ENCODE results near the gene ARSG. TPM values are rescaled to one million over a fixed set of nuclear protein-coding genes. Genes with fewer than 3 reads are reported as not detected.

ARSG gene
- total RNA-seq, 1 donor from 2014 or later = 1.5 TPM

DNA sequence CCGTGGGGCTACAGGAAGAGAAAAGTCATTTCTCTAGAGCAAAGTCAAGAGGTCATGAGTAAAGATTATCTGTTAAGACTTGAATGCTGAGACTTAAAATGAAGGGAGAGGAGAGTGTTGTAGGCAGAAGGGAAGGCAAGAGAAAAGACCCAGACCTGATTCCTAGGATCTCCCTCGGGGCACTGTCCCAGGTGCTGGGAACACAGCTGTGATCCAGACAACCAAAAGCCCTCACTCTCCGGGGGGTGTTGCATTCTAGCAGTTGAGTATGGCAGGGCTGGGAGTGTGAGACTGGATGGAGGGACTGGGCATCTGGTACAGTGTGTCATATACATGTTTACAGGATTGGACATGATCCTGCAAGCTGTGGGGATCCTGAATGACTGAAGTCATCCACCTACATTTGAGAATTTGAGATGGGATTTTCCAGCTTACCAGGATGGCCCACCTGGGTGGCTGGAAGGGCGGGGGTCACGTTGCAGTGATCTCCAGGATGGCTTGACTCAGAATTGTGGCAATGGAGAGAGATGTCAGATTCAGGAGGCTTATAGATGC, 29.1 kb downstream of the ARSG start:
- no peak overlapping the region for H3K4me3 ChIP-seq (ENCODE audit: low read depth, low read length)
- TF ChIP-seq CTCF (conservative IDR thresholded peaks at IDR 0.05; ENCODE audit: low read depth, low read length) = no peak
- no peak for DNase-seq (ENCODE audit: low read depth)

DNA sequence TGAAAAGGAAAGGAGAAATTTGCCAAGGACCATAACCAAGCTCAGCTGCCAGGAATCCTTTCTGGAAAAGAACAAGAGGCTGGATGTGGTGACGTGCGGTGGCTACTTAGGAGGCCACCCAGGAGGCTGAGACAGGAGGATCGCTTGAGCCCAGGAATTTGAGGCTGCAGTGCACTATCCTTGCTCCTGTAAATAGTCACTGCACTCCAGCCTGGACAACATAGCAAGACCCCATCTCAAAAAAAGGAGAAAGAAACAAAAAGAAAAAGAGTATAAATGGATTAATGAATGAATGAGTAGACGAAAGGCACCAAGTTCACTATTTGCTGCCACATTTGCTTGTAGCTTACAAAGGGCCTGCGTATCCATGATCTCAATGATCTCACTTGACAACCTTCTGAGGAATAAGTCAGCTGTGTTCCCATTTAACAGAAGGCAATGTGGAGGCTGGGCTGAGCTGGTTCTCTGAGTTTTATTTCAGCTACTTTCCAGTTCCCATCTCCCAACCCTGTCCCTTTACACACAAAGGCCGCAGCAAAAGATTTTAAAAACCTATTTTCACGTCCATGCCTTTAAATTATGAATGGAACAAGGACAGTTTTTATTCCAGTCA, 29.8 kb downstream of the ARSG start:
- H3K4me3 ChIP-seq (ENCODE audit: low read depth, low read length) = no peak overlapping the region
- TF ChIP-seq CTCF (conservative IDR thresholded peaks at IDR 0.05; ENCODE audit: low read depth, low read length) = no peak
- no peak for DNase-seq (ENCODE audit: low read depth)

DNA sequence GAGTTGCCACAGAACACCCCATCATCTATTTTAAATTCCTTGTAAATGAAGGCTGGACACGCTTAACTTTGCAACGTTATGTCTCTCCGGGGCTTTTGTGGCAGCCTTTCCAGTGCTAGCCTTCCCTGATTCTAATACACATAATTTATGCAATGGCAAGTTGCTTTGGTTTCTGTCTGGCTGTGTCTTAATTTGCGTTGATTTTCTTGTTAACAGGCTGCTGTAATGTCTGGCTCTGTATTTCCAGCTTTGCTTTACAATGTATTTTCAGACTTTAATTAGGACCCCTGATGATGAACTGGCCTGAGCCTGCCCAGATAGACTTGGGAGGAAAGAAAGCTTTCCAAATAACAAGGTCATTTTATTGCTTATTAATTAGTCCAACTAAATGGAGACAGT, 30.3 kb downstream of the ARSG start:
- DNase-seq (ENCODE audit: low read depth) = no peak
- H3K4me3 ChIP-seq (ENCODE audit: low read depth, low read length) = no peak overlapping the region
- no peak for TF ChIP-seq CTCF (conservative IDR thresholded peaks at IDR 0.05; ENCODE audit: low read depth, low read length)

GRCh38 chr17:68322630-68323029, 31.3 kb downstream of the ARSG start:
- TF ChIP-seq CTCF (conservative IDR thresholded peaks at IDR 0.05; ENCODE audit: low read depth, low read length) = no peak
- DNase-seq (ENCODE audit: low read depth) = no peak
- no peak overlapping the region for H3K4me3 ChIP-seq (ENCODE audit: low read depth, low read length)

- TF ChIP-seq CTCF (conservative IDR thresholded peaks at IDR 0.05; ENCODE audit: low read depth, low read length) = no peak
- H3K4me3 ChIP-seq (ENCODE audit: low read depth, low read length) = no peak overlapping the region
- DNase-seq (ENCODE audit: low read depth) = no peak
These were observed 32.8 kb downstream of the ARSG start for GRCh38 chr17:68324114-68324513.

DNA sequence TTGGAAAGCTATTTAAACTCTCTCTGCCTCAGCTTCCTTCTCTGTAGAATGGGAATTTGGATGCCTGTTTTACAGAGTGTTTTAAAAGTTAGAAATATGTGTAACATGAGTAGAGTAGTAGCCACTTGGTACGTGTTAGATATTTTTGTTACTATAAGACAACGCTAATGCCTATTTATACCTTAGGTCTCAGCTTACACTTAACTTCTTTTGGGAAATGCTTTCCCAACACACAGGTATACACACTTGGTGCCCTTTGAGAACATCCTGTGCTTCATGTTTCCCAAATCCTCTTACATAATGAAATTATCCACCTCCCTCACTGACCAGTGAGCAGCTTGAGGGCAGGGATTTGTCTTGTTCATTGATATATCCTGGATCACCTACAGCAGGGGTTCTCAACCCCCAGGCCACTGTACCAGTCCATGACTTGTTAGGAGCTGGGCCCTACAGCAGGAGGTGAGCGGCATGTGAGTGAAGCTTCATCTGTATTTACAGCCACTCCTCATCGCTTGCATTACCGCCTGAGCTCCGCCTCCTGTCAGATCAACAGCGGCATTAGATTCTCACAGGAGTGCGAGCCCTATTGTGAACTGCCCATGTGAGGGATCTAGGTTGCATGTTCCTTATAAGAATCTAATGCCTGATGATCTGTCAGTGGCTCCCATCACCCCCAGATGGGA, 33.5 kb downstream of the ARSG start:
- no peak overlapping the region for H3K4me3 ChIP-seq (ENCODE audit: low read depth, low read length)
- no peak for DNase-seq (ENCODE audit: low read depth)
- TF ChIP-seq CTCF (conservative IDR thresholded peaks at IDR 0.05; ENCODE audit: low read depth, low read length) = no peak

All from epithelial cell of proximal tubule (primary cell).